Osteocyte (in vitro differentiated cells): ENCODE data around the gene ZDHHC16. TPM values are rescaled to one million over a fixed set of nuclear protein-coding genes. Genes with fewer than 3 reads are reported as not detected.

Source experiments
- DNase-seq: peaks from one replicate; pipeline ENCODE4 v3.0.0; 2021; ENCODE audit warnings: mixed read lengths; ENCODE audit not compliant: unreplicated experiment; ENCODE audit errors: extremely low spot score
- H3K27ac Mint-ChIP-seq: one replicate; pipeline ENCODE4 v1.8.0; 2021; ENCODE audit warnings: mild to moderate bottlenecking, mixed read lengths; ENCODE audit not compliant: unreplicated experiment
- H3K27me3 Mint-ChIP-seq: one replicate; pipeline ENCODE4 v1.8.0; 2021; ENCODE audit warnings: mixed read lengths; ENCODE audit not compliant: unreplicated experiment
- H3K36me3 Mint-ChIP-seq: one replicate; pipeline ENCODE4 v1.8.0; 2021; ENCODE audit warnings: mixed read lengths; ENCODE audit not compliant: unreplicated experiment
- H3K4me1 Mint-ChIP-seq: one replicate; pipeline ENCODE4 v1.8.0; 2021; ENCODE audit warnings: mixed read lengths; ENCODE audit not compliant: unreplicated experiment
- H3K4me3 Mint-ChIP-seq: one replicate; pipeline ENCODE4 v1.8.0; 2021; ENCODE audit warnings: mild to moderate bottlenecking, moderate library complexity, mixed read lengths; ENCODE audit not compliant: unreplicated experiment
- H3K9me3 Mint-ChIP-seq: one replicate; pipeline ENCODE4 v1.8.0; 2021; ENCODE audit warnings: mixed read lengths; ENCODE audit not compliant: unreplicated experiment
- total RNA-seq: library from RNA; stranded (reverse); gene quantifications from 2 replicates; pipeline ENCODE4 v1.2.1, GENCODE V29; 2021
- TF ChIP-seq, protein P1 (sequence below): fragments of 200-600 bp; sonication (generic); IDR thresholded peaks from 2 replicates; pipeline ENCODE4 v1.5.0; 2021; ENCODE audit warnings: antibody characterized with exemption, mild to moderate bottlenecking, moderate library complexity

ZDHHC16 gene
- total RNA-seq, 1 donor from 2014 or later: 46.9 TPM

DNA sequence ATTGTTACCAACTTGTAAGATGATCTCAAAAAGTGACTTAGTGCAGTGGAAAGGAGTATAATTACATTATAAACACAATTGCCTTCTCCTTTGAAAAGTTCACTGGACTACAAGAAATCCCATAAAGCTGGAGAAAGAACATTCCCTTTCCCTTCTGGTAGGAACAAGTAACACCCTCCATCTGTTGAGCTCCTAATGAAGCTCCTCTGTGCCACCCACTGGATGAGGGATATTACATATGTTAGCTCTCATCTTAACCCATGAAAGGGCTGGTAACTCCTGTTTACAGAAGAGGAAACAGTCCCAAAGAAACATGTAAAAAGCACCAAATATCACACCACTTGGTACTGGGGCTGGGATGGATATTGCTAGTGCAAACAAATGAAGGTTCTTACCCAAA is 11.9 kb upstream of the ZDHHC16 start:
- no peaks in the 10 kb centered on the region for H3K27me3 Mint-ChIP-seq
- DNase-seq: no peak
- no peak overlapping the region for H3K4me3 Mint-ChIP-seq
- peaks cover 31% of the 10 kb centered on the region for H3K36me3 Mint-ChIP-seq
- peaks cover 5% of the 10 kb centered on the region for H3K4me1 Mint-ChIP-seq
- H3K27ac Mint-ChIP-seq: no peak overlapping the region
- H3K9me3 Mint-ChIP-seq: no peaks in the 10 kb centered on the region
- TF ChIP-seq, protein P1, sequence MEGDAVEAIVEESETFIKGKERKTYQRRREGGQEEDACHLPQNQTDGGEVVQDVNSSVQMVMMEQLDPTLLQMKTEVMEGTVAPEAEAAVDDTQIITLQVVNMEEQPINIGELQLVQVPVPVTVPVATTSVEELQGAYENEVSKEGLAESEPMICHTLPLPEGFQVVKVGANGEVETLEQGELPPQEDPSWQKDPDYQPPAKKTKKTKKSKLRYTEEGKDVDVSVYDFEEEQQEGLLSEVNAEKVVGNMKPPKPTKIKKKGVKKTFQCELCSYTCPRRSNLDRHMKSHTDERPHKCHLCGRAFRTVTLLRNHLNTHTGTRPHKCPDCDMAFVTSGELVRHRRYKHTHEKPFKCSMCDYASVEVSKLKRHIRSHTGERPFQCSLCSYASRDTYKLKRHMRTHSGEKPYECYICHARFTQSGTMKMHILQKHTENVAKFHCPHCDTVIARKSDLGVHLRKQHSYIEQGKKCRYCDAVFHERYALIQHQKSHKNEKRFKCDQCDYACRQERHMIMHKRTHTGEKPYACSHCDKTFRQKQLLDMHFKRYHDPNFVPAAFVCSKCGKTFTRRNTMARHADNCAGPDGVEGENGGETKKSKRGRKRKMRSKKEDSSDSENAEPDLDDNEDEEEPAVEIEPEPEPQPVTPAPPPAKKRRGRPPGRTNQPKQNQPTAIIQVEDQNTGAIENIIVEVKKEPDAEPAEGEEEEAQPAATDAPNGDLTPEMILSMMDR: no peak

GRCh38 chr10:97434557-97434956 is 11.4 kb upstream of the ZDHHC16 start:
- TF ChIP-seq, protein P1: no peak
- Mint-ChIP-seq H3K4me3 (no peak overlapping the region), H3K27ac (no peak overlapping the region), H3K9me3 (no peaks in the 10 kb centered on the region), H3K27me3 (no peaks in the 10 kb centered on the region), H3K36me3 (peaks cover 28% of the 10 kb centered on the region), H3K4me1 (peaks cover under 1% of the 10 kb centered on the region)
- no peak for DNase-seq

- Mint-ChIP-seq H3K36me3 (peaks cover 25% of the 10 kb centered on the region), H3K27me3 (no peaks in the 10 kb centered on the region), H3K27ac (peak overlapping the region; percentile 48), H3K9me3 (no peaks in the 10 kb centered on the region), H3K4me3 (no peak overlapping the region), H3K4me1 (no peaks in the 10 kb centered on the region)
- DNase-seq: no peak
- TF ChIP-seq, protein P1: no peak
Measured at GRCh38 chr10:97435211-97435610, 10.8 kb upstream of the ZDHHC16 start.

DNA sequence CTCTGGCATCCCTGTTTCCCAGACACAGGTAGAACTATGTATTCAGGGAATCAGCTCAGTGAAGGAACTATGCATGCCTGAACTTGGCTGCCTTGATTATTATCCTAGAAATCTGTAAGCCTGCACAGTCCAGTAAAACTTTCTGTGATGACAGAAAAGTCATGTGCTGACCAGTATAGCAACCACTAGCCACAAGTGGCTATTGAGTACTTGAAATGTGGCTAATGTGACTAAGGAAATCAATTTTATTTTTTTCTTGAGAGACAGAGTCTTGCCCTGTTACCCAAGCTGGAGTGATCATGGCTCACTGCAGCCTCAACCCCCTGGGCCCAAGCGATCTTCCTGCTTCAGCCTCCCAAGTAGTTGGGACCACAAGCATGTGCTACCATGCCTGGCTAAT is 3.7 kb upstream of the ZDHHC16 start:
- peaks cover 14% of the 10 kb centered on the region for H3K36me3 Mint-ChIP-seq
- H3K9me3 Mint-ChIP-seq: no peaks in the 10 kb centered on the region
- TF ChIP-seq, protein P1: no peak
- H3K27ac Mint-ChIP-seq: no peak overlapping the region
- no peaks in the 10 kb centered on the region for H3K27me3 Mint-ChIP-seq
- H3K4me3 Mint-ChIP-seq: no peak overlapping the region
- DNase-seq: no peak
- peaks cover 19% of the 10 kb centered on the region for H3K4me1 Mint-ChIP-seq

DNA sequence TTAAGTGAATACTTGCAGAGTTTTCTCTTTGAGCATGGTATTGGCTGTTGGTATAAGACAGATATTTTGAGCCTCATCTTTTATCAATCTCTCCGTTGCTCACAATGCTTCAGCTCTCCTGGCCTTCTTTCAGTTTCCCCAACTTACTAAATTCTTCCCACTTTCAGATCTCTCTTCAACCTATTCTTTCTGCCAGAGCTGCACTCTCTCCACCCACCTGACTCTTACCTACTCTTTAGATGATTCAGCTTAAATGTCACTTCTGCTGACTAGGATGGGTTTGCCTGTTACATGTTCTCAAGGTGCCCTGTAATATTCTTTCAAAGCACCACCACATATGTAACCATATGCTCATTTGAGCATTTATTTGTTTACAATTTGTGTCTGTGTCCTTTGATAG is 1.8 kb upstream of the ZDHHC16 start:
- TF ChIP-seq, protein P1: no peak
- Mint-ChIP-seq H3K4me1 (peaks cover 31% of the 10 kb centered on the region), H3K27ac (no peak overlapping the region), H3K4me3 (peak overlapping the region; percentile 97), H3K9me3 (no peaks in the 10 kb centered on the region), H3K36me3 (peaks cover 9% of the 10 kb centered on the region), H3K27me3 (no peaks in the 10 kb centered on the region)
- DNase-seq: no peak
